SK-N-SH treated with all-trans-retinoic acid at 6 μM for 48 hours (cell line): ENCODE measurements around the gene ORAI3.

Source experiments
- ZC3H10 ChIP-seq: fragments of 250-450 bp; sonication (Bioruptor Pico); IDR thresholded peaks from 2 replicates; pipeline ENCODE4 v1.5.1; 2021; ENCODE audit warnings: mild to moderate bottlenecking, moderate library complexity
- ZFP30 ChIP-seq: fragments of 450-650 bp; formaldehyde crosslinking; IDR thresholded peaks from 2 replicates; pipeline ENCODE4 v1.5.0; 2022; ENCODE audit warnings: mild to moderate bottlenecking, moderate library complexity

DNA sequence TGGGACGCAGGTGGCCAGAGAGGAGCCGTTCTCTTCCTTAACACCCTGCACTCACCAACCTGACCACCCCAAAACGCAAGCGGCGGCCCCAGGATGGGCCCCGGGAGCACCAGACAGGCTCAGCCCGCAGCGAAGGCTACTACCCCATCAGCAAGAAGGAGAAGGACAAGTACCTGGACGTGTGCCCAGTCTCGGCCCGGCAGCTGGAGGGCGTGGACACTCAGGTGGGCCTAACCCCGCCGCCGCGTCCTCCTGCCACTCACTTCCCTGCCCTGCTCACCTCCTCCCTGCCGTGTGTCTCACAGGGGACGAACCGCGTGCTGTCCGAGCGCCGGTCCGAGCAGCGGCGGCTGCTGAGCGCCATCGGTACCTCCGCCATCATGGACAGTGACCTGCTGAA is 31.6 kb downstream of the ORAI3 start:
- TF ChIP-seq ZFP30 (CRISPR knock-in tag) (no peak), ZC3H10 (CRISPR knock-in tag) (no peak)
